ENCODE data around the gene JAK1.
"Not testable (repeated sequence)": the region's sequence is repeated elsewhere in the genome, so short reads cannot be mapped to it uniquely, and the experiment has no call there.

JAK1 gene

DNA sequence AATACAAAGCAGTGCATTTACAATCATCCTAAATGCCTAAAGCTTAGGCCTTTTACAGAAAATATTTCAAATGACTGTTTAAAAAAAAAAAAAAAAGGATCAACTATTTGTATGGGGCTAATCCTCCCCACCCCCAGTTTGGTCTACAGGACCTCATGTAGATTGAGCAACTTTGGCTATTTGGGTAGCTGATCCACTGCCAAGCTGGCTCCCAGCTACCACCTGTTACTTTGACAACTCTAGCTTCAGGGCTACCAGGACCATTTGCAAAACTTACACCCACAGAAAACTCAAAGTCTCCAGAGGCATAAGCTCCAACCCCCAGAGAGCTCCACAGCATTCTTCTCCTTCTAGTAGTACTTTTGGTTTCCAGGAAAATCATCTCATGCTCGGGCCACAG is 29.4 kb downstream of the JAK1 start:
- TF ChIP-seq, protein P1, sequence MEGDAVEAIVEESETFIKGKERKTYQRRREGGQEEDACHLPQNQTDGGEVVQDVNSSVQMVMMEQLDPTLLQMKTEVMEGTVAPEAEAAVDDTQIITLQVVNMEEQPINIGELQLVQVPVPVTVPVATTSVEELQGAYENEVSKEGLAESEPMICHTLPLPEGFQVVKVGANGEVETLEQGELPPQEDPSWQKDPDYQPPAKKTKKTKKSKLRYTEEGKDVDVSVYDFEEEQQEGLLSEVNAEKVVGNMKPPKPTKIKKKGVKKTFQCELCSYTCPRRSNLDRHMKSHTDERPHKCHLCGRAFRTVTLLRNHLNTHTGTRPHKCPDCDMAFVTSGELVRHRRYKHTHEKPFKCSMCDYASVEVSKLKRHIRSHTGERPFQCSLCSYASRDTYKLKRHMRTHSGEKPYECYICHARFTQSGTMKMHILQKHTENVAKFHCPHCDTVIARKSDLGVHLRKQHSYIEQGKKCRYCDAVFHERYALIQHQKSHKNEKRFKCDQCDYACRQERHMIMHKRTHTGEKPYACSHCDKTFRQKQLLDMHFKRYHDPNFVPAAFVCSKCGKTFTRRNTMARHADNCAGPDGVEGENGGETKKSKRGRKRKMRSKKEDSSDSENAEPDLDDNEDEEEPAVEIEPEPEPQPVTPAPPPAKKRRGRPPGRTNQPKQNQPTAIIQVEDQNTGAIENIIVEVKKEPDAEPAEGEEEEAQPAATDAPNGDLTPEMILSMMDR (IDR thresholded peaks at IDR 0.05), result no peak
- no peak for TF ChIP-seq ZFX (IDR thresholded peaks at IDR 0.05; ENCODE audit: borderline replicate concordance)
- H3K27ac ChIP-seq, result no peak overlapping the region

DNA sequence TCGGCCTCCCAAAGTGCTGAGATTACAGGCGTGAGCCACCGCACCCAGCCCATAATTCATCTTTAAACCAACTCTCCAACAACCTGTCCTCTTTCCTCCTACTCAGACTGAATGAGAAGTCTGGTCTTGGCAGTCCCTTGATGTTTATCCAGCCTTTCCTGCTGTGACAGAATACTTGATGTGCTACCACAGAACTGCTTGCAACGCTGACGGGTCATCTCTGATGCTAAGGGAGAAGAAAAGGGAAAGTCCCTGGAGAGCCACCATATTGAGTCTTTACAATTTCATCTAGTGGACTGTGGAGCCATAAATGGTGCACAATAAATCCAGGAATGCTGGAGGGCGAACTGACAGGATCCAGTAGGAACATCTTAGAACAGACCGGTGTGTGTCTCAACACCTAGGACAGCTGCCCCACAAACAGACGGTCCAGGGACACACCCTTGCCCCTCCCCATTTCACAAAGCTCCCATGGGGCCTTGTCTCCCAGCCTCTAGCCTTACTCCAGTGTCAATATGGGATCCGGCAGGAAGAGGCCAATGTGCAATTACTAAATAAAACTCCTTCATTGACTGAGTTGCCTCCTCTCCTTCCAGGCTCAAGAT is 30.7 kb downstream of the JAK1 start:
- TF ChIP-seq, protein P1 (IDR thresholded peaks at IDR 0.05), result no peak
- no peak for TF ChIP-seq ZFX (IDR thresholded peaks at IDR 0.05; ENCODE audit: borderline replicate concordance)
- H3K27ac ChIP-seq, result no peak overlapping the region

DNA sequence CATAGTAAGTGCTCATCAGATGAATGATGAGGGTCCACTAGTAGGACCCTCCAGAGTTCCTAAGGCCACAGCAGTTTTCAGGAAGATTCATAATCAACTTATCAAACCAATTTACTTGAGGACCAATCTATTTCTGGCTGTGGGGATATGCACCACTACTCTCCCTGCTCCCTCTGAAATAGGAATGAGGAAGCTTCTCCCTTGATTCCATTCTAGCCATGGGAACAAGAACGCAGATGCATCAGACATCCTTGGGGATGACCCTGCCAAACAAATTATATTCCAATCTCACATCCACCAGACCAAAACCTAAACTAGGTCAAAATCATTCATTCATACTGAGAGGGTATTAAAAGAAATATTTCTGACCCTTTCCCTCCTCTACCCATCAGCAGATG is 31.5 kb downstream of the JAK1 start:
- TF ChIP-seq, protein P1 (IDR thresholded peaks at IDR 0.05), result no peak
- no peak for TF ChIP-seq ZFX (IDR thresholded peaks at IDR 0.05; ENCODE audit: borderline replicate concordance)
- H3K27ac ChIP-seq, result no peak overlapping the region

DNA sequence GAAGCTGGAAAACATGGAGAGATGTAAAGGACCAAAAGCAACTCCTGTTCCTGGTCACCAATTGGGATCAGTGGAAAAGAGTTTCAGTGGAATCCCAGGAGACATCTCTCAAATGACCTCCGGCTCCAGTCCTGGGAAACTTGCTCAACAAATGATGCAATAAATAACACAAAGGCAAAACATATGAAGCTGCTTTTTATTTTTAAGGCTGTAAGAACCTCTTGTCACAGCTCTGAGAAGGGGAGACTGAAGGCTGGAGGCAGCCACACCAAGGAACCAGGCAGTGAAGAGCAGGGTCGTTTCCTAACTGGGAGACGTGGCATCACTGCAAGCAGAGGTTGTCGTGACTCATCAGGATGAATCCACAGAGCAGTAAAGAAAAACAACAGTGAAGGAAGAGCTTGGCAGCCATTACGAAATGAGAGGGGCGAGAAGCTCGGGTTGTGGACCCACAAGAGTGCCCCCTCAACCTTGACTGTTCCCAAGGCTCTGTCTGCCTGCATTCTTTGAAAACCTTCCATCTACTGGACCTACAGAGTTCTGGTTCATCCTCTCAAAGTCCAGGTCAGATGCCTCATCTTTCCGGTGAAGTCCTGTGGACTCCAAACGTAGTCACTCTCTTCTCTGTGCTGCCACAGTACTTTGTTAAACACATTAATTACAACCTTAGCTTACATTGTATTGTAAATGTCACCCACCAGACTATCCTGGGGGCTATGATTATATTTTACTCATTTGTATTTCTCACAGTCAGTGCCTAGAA is 32.1 kb downstream of the JAK1 start:
- H3K27ac ChIP-seq, result no peak overlapping the region

DNA sequence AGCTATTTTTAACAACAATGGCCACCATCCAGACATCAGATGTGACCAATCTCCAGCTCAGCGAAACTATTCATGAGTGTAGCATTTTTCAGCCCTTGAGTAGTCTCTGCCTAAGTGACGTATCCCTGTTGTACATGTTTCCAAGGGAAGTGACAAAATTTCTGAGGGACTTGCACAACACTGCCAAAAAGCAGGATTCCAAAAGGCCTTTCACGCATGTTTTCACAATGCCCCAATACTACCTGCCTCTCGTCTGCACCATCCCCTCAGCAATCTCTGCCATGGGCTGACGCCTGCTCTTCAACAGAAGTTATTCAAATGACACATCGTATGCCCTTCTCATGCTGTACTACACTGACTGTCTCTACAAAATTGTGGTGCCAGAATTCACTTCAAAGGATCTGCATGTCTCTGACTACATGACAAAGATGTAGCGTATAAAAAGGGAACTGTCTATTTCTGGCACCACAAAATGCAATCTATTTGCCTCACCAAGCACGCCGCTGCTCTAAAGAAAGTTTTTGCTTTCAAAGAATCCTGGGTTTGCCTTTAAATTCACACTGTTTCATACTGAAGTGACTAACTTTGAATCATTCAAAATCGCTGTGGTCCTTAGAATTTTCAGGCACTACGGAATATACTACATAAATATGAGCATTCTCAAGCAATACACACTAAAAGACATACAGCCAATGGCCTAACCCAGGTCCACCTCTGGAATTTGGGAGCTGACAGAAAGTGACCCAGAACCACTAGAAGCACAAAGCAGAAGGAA is 32.9 kb downstream of the JAK1 start:
- TF ChIP-seq, protein P1 (IDR thresholded peaks at IDR 0.05), result no peak
- TF ChIP-seq ZFX (IDR thresholded peaks at IDR 0.05; ENCODE audit: borderline replicate concordance), result no peak
- no peak overlapping the region for H3K27ac ChIP-seq

More for the DNA sequence above, 32.1 kb downstream of the JAK1 start:
- TF ChIP-seq ZFX (IDR thresholded peaks at IDR 0.05; ENCODE audit: borderline replicate concordance), result no peak
- TF ChIP-seq, protein P1 (IDR thresholded peaks at IDR 0.05), result no peak

DNA sequence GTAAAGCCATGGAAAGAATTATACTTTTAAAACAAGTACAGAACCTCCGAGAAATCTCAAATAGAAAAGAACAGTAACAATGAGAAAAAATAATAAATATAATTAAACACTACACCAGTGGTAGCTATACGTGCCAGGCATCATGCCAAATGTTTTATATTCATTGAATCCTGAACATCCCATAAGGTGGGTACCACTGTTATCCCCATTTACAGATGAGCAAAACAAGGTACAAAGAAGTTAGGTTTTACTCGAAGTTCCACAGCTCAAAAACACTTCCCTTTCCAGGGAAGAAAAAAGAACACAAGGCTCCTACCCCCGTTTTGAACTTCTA is 33.4 kb downstream of the JAK1 start:
- TF ChIP-seq, protein P1 (IDR thresholded peaks at IDR 0.05), result no peak
- H3K27ac ChIP-seq, result no peak overlapping the region

DNA sequence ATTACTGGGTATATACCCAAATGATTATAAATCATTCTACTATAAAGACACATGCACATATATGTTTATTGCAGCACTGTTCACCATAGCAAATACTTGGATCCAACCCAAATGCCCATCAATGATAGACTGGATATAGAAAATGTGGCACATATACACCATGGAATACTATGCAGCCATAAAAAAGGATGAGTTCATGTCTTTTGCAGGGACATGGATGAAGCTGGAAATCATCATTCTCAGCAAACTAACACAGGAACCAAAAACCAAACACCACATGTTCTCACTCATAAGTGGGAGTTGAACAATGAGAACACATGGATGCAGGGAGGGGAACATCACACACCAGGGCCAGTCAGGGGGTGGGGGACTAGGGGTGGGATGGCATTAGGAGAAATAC is 35.7 kb downstream of the JAK1 start:
- not testable (repeated sequence) for H3K27ac ChIP-seq

Data from 22Rv1 (cell line).